Cardiac muscle cell (in vitro differentiated cells and primary cell): ENCODE measurements around the gene SLC9A8. TPM values are rescaled to one million over a fixed set of nuclear protein-coding genes. Genes with fewer than 3 reads are reported as not detected.

Experiments used
- DNase-seq, 2 donors: peaks; one replicate each; pipeline versions ENCODE4 v3.0.0 to v3.0.0-alpha.2; 2010 to 2017; ENCODE audit warnings: low read depth in 1 of 2, low spot score in 1 of 2
- H3K27ac ChIP-seq: fragments of 200-600 bp; sonication (generic); 2 replicates; pipeline ENCODE4 v1.5.1; 2016
- H3K27me3 ChIP-seq: fragments of 200-600 bp; sonication (generic); 2 replicates; pipeline ENCODE4 v1.6.0; 2016; ENCODE audit warnings: control low read depth
- H3K36me3 ChIP-seq: fragments of 200-600 bp; sonication (generic); 2 replicates; pipeline ENCODE4 v1.5.1; 2016; ENCODE audit warnings: control low read depth
- H3K4me1 ChIP-seq: fragments of 200-600 bp; sonication (generic); 2 replicates; pipeline ENCODE4 v1.8.1; 2017; ENCODE audit warnings: low read depth, mild to moderate bottlenecking, mixed run types
- H3K4me3 ChIP-seq: fragments of 200-600 bp; sonication (generic); 2 replicates; pipeline ENCODE4 v1.5.1; 2016; ENCODE audit warnings: mild to moderate bottlenecking
- H3K9me3 ChIP-seq: fragments of 200-600 bp; sonication (generic); 2 replicates; pipeline ENCODE4 v1.5.1; 2017; ENCODE audit warnings: low read depth, mild to moderate bottlenecking, control low read depth
- CTCF ChIP-seq: IDR thresholded peaks from 2 replicates; pipeline ENCODE4 v1.5.1; 2012; ENCODE audit warnings: low read depth, mild to moderate bottlenecking, low read length
- polyA plus RNA-seq: library from polyadenylated mRNA; unstranded; fragments of >200 nt; fragmentation: Nextera tagmentation; extraction: Ambion mirVana; gene quantifications from 2 replicates; pipeline ENCODE4 v1.2.1, GENCODE V29; 2016
- total RNA-seq: library from RNA; depleted of rRNA; stranded (reverse); fragments of >200 nt; gene quantifications from 2 replicates; pipeline ENCODE4 v1.2.3, GENCODE V29; 2016

The SLC9A8 gene
- total and polyA plus RNA-seq, 2 experiments from 2014 or later = 4.4 to 9.4 TPM

GRCh38 chr20:49831022-49831769 is 18.6 kb downstream of the SLC9A8 start:
- Histone ChIP-seq H3K36me3 (no peaks in the 10 kb centered on the region), H3K4me1 (no peaks in the 10 kb centered on the region), H3K27me3 (no peaks in the 10 kb centered on the region), H3K9me3 (no peaks in the 10 kb centered on the region), H3K27ac (no peak overlapping the region), H3K4me3 (no peak overlapping the region)
- peak in 1 of 2 donors; percentile 87 for DNase-seq
- no peak for TF ChIP-seq CTCF

- H3K27me3 ChIP-seq = no peaks in the 10 kb centered on the region
- no peaks in the 10 kb centered on the region for H3K4me1 ChIP-seq
- H3K4me3 ChIP-seq = no peak overlapping the region
- H3K36me3 ChIP-seq = no peaks in the 10 kb centered on the region
- H3K9me3 ChIP-seq = no peaks in the 10 kb centered on the region
- no peak overlapping the region for H3K27ac ChIP-seq
- no peak for DNase-seq
- TF ChIP-seq CTCF = no peak
Observed at GRCh38 chr20:49831770-49832631, 19.4 kb downstream of the SLC9A8 start.

- Histone ChIP-seq H3K4me1 (no peaks in the 10 kb centered on the region), H3K27me3 (no peaks in the 10 kb centered on the region)
- no peak for TF ChIP-seq CTCF
Observed at GRCh38 chr20:49832632-49833327, 20.2 kb downstream of the SLC9A8 start.

GRCh38 chr20:49833483-49833882 is 20.9 kb downstream of the SLC9A8 start:
- no peak overlapping the region for H3K4me3 ChIP-seq
- H3K27ac ChIP-seq = no peak overlapping the region
- no peaks in the 10 kb centered on the region for H3K9me3 ChIP-seq
- no peak for DNase-seq
- no peak for TF ChIP-seq CTCF
- H3K27me3 ChIP-seq = no peaks in the 10 kb centered on the region
- no peaks in the 10 kb centered on the region for H3K36me3 ChIP-seq
- H3K4me1 ChIP-seq = no peaks in the 10 kb centered on the region

More at GRCh38 chr20:49832632-49833327, 20.2 kb downstream of the SLC9A8 start:
- peak in 1 of 2 donors; percentile 79 for DNase-seq
- Histone ChIP-seq H3K9me3 (no peaks in the 10 kb centered on the region), H3K36me3 (no peaks in the 10 kb centered on the region), H3K27ac (no peak overlapping the region), H3K4me3 (no peak overlapping the region)

GRCh38 chr20:49835031-49835430 is 22.4 kb downstream of the SLC9A8 start:
- H3K27me3 ChIP-seq = no peaks in the 10 kb centered on the region
- H3K4me3 ChIP-seq = no peak overlapping the region
- no peaks in the 10 kb centered on the region for H3K4me1 ChIP-seq
- DNase-seq = no peak
- no peak overlapping the region for H3K27ac ChIP-seq
- H3K9me3 ChIP-seq = no peaks in the 10 kb centered on the region
- H3K36me3 ChIP-seq = no peaks in the 10 kb centered on the region
- no peak for TF ChIP-seq CTCF
